CD4-positive, alpha-beta T cell treated with Interleukin-17A for 4 hours (primary cell): ENCODE data around the gene DISC1.
"Not testable (repeated sequence)": the region's sequence is repeated elsewhere in the genome, so short reads cannot be mapped to it uniquely, and the experiment has no call there.

Experiments used
- DNase-seq: peaks from one replicate; pipeline ENCODE4 v3.0.0-alpha.2; 2020; ENCODE audit warnings: mixed read lengths

The DISC1 gene

DNA sequence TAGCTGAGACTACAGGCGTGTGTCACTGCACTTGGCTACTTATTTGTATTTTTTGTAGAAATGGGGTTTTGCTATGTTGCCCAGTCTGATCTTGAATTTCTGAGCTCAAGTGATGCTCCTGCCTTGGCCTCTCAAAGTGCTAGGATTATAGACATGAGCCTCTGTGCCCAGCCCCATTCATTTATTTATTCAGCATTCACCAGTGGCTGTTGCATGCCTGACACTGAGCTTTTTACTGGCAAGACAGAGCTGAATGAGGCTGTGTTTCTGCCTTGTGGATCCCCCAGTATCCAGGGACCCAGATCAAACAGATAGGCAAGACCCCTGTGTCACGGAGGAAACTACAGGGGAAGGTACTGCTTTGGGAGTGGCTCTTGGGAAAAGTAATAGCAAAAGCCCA, 109.4 kb downstream of the DISC1 start:
- DNase-seq = no peak

DNA sequence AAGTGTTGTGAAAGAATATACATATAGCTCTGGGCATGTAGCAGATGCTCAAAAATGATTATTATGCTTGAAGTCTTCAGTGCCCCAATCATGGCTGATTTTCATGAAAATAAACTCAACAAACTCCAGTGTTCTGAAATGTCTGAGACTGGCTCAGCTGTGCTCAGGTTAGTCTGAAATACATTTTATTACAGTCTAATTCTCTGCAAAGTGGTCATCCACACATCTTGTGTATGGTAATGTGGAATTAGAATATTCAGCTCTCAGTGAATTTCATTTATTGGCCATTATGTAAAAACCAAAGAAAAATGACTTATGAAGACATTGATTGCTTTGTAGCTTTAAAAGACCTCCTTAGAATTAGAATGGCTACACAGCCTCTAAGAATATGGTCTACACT, 109.9 kb downstream of the DISC1 start:
- no peak for DNase-seq

DNA sequence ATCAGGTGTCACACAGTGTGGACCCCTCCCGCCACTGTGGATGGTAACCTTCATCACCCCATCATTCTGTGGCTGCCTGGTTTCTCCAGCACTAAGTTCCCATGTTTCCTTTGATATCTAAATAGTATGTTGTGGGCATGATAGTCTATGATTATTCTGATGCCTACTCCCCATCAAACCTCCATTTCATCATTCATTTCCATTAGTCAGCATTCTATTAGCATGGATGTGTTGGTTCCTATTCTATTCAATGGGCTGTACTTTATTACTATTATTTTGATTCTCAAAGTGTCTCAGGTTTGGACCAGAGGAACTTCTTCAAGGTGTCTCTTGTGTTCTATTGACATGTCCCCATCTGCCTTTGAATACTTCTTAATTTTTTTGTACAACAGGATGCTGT, 112.0 kb downstream of the DISC1 start:
- DNase-seq = no peak

DNA sequence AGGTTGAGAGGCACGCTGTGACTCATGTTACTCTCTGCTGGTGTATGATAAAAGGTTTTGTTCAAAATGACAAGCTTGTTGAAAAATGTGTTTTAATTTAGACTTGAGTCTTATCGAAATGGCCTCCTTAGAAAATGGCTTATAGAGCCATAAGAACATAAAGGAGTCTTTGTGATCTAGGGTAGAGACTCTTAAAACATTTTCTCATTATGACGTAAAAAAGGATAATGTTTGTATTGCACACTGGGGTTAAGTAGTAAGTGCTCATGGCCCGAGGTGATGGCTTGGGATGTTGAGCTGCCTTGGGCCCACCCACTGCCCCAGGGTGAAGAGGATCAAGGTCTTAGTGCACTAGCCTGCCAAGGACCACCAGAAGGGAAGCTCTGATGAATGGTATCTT, 117.4 kb downstream of the DISC1 start:
- DNase-seq = no peak

DNA sequence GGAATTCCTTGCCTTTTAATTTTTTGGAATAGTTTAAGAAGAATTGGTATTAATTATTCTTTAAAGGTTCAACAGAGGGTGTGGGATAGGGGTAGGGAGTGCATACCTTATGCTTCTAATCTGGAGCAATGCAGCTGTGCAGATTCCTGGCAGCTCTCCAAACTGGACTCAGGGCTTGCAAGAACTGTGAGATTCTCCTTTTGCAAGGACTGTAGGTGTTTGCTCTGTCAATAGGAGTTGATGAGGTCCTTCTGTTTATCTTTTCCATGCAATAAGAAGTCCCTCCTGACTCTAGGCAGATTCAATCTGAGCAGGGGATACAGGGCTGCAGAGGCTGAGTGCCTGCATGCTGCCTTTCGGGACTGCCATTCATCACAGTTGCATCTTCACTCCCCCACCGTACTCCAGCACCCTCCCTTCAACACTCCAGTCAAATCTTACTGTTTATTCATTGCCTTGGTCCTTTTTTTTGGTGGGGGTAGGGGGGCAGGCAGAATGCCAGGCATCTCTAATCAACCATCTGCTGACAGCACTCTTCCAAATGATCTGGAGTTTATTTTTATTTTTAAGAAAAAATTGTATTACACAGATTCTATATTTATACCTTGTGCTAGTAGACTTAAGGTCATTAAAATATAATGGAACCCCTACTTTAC, 122.3 kb downstream of the DISC1 start:
- DNase-seq = no peak

DNA sequence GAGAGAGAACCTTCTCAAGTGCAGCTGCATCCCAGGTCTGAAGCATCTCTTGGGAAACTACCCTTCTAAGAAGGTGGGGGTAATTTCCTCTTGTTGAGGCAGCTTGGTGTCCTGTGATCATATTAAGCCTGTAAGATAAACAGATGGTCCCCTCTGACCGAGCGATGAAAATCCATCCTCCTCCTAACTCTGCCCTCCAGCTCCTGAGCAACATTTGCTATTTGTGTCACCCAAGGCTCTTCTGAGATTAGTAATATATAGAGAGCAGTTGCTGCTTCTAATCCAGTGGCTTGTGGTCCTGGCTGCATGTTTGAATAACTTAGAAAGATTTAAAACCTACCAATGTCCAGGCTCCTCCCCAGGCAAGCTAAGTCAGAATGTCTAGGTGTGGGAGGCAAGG, 123.7 kb downstream of the DISC1 start:
- no peak for DNase-seq

DNA sequence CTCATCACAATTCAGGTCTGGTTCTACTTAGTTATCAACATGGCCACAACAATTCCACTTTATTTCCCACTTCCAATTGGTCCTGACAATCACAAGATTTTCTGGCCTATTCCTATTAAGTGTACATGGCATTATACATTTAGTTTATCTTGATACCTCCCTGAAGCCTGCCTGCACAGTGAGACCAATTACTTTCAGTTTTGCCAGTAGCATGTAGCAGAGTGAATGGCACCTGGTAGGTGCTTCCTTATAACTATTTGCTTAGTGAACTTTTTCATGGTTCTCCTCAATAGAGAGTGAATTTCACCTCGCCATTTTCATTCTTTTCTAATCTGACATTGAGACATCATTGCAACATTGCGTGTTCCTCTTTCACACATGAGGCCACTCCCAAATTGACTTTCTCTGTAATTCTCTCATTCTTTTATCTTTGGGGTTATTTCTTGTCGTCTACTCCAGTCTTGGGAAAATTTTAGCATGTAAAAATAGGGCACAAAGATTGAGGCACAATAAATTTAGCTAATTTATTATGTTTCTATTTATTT, 124.3 kb downstream of the DISC1 start:
- no peak for DNase-seq

DNA sequence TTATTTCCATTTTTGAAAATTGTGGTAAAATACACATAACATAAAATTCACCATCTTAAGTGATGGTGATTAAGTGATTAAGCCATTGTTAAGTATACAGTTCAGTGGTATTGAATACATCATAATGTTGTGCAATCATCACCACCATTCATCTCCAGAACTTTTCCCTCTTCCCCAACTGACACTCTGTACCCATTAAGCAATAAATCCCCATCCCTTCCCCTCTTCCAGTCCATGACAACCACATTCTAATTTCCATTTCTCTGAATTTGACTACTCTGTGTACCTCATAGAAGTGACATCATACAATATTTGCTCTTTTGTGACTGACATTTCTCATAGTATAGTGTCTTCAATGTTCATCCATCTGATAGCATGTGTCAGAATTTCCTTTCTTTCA, 124.8 kb downstream of the DISC1 start:
- no peak for DNase-seq

DNA sequence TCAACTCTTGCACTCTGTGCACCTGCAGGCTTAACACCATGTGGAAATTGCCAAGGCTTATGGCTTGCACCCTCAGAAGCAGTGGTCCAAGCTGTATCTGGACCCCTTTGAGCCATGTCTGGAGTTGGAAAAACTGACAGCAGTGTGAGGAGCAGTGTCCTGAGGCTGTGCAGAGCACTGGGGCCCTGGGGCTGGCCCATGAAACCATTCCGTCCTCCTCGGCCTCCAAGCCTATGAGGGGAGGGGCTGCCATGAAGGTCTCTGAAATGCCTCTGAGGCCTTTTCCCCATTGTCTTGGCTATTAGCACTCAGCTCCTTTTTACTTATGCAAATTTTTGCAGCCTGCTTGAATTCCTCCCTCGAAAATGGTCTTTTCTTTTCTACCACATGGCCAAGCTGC, 126.7 kb downstream of the DISC1 start:
- no peak for DNase-seq

DNA sequence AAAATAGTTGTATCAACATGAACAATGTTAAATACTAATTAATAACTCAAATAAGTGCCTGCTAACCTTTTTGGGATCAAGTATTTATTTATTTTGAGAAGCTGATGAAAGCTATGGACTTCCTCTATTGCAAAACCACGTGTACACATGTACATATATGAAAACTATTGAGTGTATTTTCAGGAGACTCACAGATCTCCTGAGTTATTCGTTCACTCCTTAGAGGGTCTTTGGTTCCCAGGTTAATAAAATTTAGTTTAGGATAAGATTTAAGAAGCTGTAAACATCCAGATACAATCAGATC, 130.5 kb downstream of the DISC1 start:
- DNase-seq = no peak

DNA sequence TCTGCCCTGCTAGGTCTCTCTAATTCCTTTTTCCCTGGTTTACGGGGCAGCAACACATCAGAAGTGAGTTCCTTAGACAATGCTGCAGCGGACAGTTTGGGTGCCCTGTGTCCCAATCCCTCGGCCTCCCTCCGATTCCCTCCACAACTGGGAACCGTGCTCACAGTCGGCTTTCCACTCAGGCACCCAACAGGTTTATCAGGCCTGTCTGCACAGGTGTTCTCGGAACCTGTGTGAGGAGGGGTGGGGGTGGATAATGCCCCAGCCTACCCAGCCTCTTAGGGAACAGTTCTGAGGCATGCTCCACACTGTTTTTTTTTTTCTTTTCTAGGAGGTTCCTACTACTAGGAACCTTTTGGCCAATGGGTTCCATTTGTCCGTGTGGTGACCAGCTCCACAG, 131.2 kb downstream of the DISC1 start:
- DNase-seq = no peak

DNA sequence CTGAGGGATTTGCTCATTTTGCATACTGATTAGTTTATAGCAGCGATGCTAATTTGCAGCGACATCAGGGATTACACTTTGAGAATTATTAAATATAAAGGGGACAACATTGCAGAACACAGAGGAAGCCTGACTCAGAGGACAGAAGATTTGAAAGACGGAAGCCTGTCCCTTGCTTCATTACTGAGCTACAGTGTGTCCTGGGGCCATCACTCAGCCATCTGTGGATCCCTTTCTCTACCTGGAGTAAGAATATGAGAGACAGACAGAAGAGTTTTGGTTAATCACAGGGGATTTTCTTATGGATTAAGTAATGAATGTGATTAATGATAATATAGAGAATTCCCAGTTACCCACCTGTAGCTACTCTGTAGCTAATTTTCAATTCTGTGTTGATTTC, 134.7 kb downstream of the DISC1 start:
- no peak for DNase-seq

DNA sequence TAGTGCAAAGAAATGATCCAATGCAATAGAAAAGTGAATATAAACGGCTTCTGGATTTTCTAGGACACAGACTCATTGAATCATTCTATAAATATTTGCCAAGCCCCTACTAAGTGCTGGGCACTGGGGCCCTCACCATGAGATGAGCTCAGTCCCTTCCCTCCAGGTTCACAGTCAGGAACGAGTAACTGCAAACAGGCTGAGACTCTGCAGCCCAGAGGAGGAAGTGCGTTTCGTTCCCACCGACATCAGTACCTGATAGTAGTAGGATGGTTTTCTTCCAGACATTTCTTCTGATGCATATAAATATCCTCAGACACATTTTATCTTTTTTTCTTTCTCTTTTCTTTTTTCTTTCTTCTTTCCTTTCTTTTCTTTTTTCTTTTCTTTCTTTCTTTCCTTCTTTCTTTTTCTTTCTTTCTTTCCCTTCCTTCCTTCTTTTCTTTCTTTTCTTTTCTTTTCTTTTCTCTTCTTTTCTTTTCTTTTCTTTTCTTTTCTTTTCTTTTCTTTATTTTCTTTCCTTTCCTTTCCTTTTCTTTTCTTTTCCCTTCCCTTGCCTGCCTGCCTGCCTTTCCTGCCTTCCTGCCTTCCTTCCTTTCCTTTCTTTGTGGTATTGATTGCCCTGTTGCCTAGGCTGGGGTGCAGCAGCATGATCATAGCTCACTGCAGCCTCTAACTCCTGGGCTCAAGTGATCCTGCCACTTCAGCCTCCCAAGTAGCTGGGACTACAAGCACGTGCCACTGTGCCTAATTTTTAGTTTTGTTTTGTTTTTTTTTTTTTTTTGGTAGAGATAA, 135.4 kb downstream of the DISC1 start:
- DNase-seq = no peak

DNA sequence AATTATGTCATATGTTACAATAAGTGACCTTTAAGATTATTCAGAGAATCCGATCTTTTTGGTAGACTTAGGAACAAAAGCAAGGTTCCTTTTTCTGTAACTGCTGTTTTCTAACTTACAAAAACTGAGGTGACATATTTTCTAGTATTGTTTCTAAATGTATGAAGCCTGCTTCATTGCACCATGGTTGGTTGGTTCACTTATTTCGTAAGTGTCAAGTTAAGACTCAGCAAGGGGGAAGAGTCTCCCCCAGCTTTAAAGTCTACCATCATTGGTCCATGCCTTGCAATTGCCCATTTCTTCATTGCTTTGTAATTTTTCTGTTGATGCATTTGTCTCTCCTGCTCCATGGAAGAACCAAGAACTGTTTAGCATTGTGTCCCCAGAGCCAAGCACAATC, 136.9 kb downstream of the DISC1 start:
- DNase-seq = no peak

DNA sequence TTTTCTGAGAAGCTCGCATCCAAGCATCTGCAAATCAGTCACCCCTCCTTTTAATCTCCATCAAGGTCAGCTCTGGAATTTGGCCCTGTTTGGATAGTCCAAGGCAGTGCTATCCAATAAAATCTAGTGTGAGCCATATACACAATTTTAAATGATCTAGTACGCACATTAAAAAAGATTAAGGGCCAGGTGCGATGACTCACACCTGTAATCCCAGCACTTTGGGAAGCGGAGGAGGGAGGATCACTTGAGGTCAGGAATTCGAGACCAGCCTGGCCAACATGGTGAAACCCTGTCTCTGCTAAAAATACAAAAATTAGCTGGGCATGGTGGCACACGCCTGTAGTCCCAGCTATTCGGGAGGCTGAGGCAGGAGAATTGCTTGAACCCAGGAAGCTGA, 139.2 kb downstream of the DISC1 start:
- DNase-seq = not testable (repeated sequence)

DNA sequence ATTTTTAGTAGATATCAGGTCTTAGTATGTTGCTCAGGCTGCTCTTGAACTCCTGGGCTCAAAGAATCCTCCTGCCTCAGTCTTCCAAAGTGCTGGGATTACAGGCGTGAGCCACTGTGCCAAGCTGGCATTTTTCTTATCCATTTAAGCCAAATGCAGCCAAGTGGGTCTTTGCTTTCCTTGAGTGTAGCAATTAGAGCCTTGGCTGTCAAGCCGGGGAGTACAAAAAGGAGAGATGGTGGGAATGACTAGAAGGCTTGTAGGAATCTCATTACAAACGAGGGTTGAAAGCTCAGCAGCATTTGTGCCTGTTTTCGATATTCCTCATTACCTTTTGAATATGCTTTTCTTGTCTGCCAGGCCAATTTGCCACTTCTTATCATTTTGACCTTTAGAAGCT, 140.9 kb downstream of the DISC1 start:
- DNase-seq = no peak

DNA sequence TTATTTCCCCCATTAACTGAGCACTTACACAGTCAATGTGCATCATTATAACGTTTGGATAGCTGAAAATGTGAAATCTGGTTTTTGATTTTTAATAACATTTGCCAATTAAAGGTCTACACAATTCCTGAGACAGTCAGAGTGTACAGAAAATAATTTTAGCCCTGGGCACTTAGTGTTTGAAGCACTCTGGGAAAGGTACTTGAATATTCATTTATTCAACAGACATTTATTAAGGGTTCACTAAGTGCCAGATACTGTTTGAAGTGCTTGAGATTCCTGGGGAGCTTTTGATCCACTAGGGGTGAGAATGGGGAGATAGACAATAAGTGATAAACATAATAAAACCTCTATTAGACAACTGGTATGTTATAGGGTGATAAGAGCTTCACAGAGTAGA, 141.8 kb downstream of the DISC1 start:
- DNase-seq = no peak

DNA sequence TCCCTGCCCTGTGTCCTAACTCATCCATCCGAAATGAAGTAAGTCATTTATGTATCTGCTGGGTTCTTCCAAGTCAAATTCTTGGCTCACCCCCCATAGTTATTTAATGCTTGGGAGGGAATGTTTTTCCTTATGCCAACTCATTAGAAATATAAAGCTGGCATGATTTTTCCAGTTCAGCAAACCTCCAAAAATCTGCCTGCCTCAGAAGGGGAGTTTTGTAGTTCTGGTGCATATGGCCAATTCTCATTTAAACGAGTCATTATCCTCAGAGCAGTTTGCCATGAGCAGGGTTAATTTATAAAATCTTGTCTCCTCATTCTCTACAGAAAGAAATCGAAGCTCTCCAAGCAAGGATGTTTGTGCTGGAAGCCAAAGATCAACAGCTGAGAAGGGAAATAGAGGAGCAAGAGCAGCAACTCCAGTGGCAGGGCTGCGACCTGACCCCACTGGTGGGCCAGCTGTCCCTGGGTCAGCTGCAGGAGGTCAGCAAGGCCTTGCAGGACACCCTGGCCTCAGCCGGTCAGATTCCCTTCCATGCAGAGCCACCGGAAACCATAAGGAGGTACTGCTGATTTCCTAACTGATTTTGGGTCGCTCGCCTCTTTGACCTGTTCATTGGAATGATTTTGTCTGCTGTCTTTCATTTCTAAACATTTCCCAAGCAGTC, 144.1 kb downstream of the DISC1 start:
- no peak for DNase-seq

DNA sequence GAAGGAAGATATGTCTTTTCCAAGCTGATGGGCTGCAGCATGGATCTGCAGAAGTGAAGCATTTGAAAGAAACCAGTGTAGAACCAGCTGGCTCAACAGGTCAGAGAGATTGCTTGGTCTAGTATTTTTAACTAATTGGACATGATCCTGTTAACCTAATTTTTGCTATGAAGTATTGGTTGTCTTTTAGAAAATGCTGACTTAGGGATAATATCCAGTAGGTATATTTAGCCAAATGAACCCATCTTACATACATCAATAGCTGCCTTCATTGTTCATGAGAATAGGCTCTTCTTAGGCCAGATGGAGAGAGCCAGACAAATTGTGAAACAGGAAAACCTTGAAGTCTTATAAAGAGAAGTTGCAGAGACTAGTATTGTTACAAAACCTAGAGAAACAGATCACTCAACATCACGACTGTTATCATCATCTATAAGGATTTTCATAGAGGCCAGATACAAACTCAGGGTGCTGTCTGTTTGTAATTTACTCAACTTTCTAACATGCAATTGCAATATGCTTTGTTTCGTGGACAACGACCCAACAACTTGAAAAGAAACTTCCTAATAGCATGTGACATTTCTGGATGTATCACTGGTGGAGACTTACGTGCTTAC, 148.2 kb downstream of the DISC1 start:
- DNase-seq = no peak

DNA sequence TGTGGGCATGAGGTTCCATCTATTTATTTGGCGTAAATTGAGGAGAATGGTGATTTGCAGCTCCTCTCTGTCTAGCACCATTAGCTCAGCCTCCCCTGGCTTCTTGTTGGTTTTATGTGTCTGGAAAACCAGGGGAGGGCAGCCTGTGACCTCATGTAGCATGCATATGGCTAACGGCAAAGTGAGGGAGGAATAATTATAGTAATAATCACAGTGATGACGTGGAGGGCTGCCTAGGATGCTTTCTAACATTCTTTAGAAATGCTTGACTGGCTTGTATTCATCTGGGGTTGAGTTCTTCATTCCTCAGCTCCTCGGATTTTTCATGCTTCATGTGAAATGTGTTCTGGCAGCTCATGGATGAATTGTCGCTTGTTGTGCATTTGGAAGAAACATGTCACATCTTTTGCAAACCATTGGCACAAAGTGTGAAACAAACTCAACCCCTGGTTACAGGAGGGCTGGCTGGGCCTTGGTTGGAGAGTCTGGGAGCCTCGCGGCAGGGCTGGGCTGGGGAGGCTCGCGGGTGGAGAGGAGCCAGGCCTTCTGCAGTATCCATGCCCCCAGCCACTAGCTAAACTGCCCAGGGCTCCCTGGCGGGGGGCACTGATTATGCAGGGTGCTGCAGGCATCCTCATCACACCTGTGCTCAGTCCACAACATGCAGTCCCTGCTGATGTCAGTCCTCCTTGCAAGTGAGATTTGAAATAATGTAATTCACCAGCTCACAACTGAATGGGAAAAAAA, 149.6 kb downstream of the DISC1 start:
- no peak for DNase-seq

DNA sequence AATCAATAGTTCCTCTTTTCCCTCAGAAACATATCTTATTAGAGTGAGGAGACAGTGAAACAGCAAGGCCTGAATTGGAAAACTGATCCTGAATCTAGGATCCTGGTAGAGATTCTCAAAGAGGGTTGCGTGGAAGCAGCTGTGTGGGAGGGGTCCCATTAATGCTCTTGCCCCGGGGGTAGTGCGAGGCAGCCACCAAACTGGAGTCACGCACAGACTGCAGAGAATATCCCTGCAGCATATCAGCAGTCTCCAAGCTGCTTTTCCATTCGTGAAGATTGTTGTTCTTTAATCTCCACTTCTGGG, 150.1 kb downstream of the DISC1 start:
- no peak for DNase-seq

DNA sequence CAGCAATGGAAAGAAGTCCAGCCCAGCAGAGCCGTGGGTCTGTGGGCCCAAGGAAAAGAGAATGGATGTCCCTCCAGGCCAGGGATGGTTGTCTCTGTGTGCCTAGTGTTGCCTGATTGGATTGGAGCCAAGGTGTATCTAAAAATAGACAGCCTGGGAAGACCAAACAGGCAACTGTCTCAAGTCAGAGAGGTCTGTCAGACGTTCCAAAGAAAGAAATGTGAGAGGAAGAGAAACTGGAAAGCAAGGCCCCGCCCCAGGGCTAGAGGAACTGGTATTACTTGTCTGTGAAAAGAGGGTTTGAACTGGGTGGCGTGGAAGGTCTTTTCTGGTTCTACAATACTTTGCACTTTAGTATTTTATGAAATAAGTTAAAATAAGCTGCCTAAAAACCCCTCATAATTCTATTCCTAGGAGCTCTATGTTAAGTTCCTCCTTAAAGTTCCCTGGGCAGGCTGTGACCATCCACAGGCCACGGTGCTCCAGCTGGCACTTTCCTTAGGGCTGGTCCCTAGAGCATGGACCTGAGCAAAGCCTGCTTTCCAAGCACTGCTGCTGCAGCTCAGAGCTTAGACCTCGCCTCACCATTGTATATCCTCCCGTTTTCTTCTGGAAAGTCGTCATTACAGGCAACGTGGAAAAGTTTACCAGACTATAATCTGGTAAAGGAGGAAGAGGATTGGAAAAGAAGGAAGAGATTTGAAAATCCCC, 151.6 kb downstream of the DISC1 start:
- no peak for DNase-seq

DNA sequence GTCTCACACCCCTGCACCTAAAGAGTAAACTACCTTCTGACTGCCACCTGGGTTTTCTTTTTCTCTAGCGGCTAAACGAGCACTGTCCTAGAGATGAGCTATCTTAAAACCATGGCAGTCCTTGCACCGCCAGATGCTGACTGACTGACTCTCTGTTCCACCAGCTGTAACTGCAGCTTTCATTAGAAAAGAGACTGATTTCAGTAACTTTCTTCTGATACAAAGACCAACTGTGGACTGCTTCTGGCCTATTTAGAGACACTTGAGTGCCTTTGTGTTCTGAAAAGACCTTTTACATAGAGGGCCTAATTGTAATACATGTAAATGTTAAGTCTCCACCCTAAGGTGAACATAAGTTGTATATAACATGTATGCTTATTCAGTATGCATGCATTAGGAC, 152.5 kb downstream of the DISC1 start:
- no peak for DNase-seq
